ENCODE results near the gene SHC2. TPM values are rescaled to one million over a fixed set of nuclear protein-coding genes. Genes with fewer than 3 reads are reported as not detected.
A peak's percentile ranks its signal among the peaks of the same experiment; 100 is the strongest.

SHC2 gene
- total and polyA plus RNA-seq, 2 donors from 2014 or later: 10.7 to 24.4 TPM

GRCh38 chr19:485583-486236 lies 24.9 kb upstream of the SHC2 start:
- TF ChIP-seq CTCF (IDR thresholded peaks at IDR 0.05; ENCODE audit: borderline replicate concordance, extremely low read depth, insufficient read depth): no peak
- no peak overlapping the region for H3K4me3 ChIP-seq (ENCODE audit: low read length in 3 of 3)
- intact Hi-C loops (cut with DNase I): no loop called here
- no peaks in the 10 kb centered on the region for H3K36me3 ChIP-seq (ENCODE audit: control insufficient read depth in 2 of 3, insufficient read depth in 3 of 3, low read length in 3 of 3)
- H3K27me3 ChIP-seq (ENCODE audit: control insufficient read depth, insufficient read depth, low read length): no peaks in the 10 kb centered on the region
- no peaks in the 10 kb centered on the region for H3K9me3 ChIP-seq (ENCODE audit: control insufficient read depth in 2 of 3, insufficient read depth in 1 of 3, low read length in 3 of 3)
- peaks cover 0 to 5% (median 3%) of the 10 kb centered on the region in 3 donors for H3K4me1 ChIP-seq (ENCODE audit: control insufficient read depth in 2 of 3, insufficient read depth in 2 of 3, low read depth in 1 of 3, low read length in 3 of 3)
- DNase-seq: peak in 2 of 5 donors; percentile 51 to 65
- H3K9ac ChIP-seq (ENCODE audit: low read length in 3 of 3): no peak overlapping the region
- no peak overlapping the region for H3K27ac ChIP-seq (ENCODE audit: low read depth in 2 of 2, low read length in 2 of 2)
- no peak for FAIRE-seq

- intact Hi-C loops (cut with DNase I): no loop called here
Observed at GRCh38 chr19:485077-485476, 24.2 kb upstream of the SHC2 start.

GRCh38 chr19:484494-484893 lies 23.7 kb upstream of the SHC2 start:
- no peak overlapping the region for H3K9ac ChIP-seq (ENCODE audit: low read length in 3 of 3)
- intact Hi-C loops (cut with DNase I): no loop called here
- FAIRE-seq (no peak), DNase-seq (peak in 1 of 5 donors; percentile 55)
- H3K9me3 ChIP-seq (ENCODE audit: control insufficient read depth in 2 of 3, insufficient read depth in 1 of 3, low read length in 3 of 3): no peaks in the 10 kb centered on the region
- peaks cover 0 to 5% (median 1%) of the 10 kb centered on the region in 3 donors for H3K4me1 ChIP-seq (ENCODE audit: control insufficient read depth in 2 of 3, insufficient read depth in 2 of 3, low read depth in 1 of 3, low read length in 3 of 3)
- H3K27me3 ChIP-seq (ENCODE audit: control insufficient read depth, insufficient read depth, low read length): no peaks in the 10 kb centered on the region
- H3K36me3 ChIP-seq (ENCODE audit: control insufficient read depth in 2 of 3, insufficient read depth in 3 of 3, low read length in 3 of 3): no peaks in the 10 kb centered on the region
- no peak for TF ChIP-seq CTCF (IDR thresholded peaks at IDR 0.05; ENCODE audit: borderline replicate concordance, extremely low read depth, insufficient read depth)
- H3K4me3 ChIP-seq (ENCODE audit: low read length in 3 of 3): no peak overlapping the region
- H3K27ac ChIP-seq (ENCODE audit: low read depth in 2 of 2, low read length in 2 of 2): no peak overlapping the region

More at GRCh38 chr19:485077-485476, 24.2 kb upstream of the SHC2 start:
- peaks cover 0 to 6% (median 3%) of the 10 kb centered on the region in 3 donors for H3K4me1 ChIP-seq (ENCODE audit: control insufficient read depth in 2 of 3, insufficient read depth in 2 of 3, low read depth in 1 of 3, low read length in 3 of 3)
- no peaks in the 10 kb centered on the region for H3K27me3 ChIP-seq (ENCODE audit: control insufficient read depth, insufficient read depth, low read length)
- no peak overlapping the region for H3K4me3 ChIP-seq (ENCODE audit: low read length in 3 of 3)
- no peak for TF ChIP-seq CTCF (IDR thresholded peaks at IDR 0.05; ENCODE audit: borderline replicate concordance, extremely low read depth, insufficient read depth)
- H3K36me3 ChIP-seq (ENCODE audit: control insufficient read depth in 2 of 3, insufficient read depth in 3 of 3, low read length in 3 of 3): no peaks in the 10 kb centered on the region
- H3K9ac ChIP-seq (ENCODE audit: low read length in 3 of 3): no peak overlapping the region
- DNase-seq: peak in 1 of 5 donors; percentile 55
- H3K27ac ChIP-seq (ENCODE audit: low read depth in 2 of 2, low read length in 2 of 2): no peak overlapping the region
- no peaks in the 10 kb centered on the region for H3K9me3 ChIP-seq (ENCODE audit: control insufficient read depth in 2 of 3, insufficient read depth in 1 of 3, low read length in 3 of 3)
- no peak for FAIRE-seq

All from kidney (tissue), 14 donors.